HCT116 (cell line): ENCODE data around the gene SKIC3. TPM values are rescaled to one million over a fixed set of nuclear protein-coding genes. Genes with fewer than 3 reads are reported as not detected.

Experiments used
- ATAC-seq: fragments of 200-7000 bp; cut with Tn5 transposase; 2 replicates; pipeline ENCODE4 v1.9.1; 2020; ENCODE audit warnings: mild to moderate bottlenecking, moderate library complexity
- BruUV-seq: library from RNA; stranded (reverse); fragments of 400-500 nt; replicated peaks from 2 replicates; lab custom pipeline; 2021; lab: Mats Ljungman, UMichigan
- CTCF ChIA-PET: fragments of 300-600 bp; sonication (Branson Sonifier 250); formaldehyde crosslinking; loops from one replicate; lab custom pipeline; 2021; ENCODE audit warnings: antibody characterized with exemption; lab: Charles Lee
- POLR2A ChIA-PET: fragments of 300-600, 350-600 bp; sonication (Branson Sonifier 250); formaldehyde crosslinking; loops from one replicate; lab custom pipeline; 2021; ENCODE audit warnings: antibody characterized with exemption; lab: Charles Lee
- RAD21 ChIA-PET, 2 experiments: fragments of 300-600 bp; sonication (Branson Sonifier 250); formaldehyde crosslinking; loops; one replicate each; lab custom pipeline; 2023; ENCODE audit warnings: low total read pairs in 2 of 2; ENCODE audit not compliant: uncharacterized antibody in 2 of 2, unreplicated experiment in 2 of 2, low non-redundant PET in 1 of 2; lab: Charles Lee
- DNase-seq: peaks from one replicate; pipeline ENCODE4 v3.0.0-alpha.2; 2010; ENCODE audit warnings: low read depth, low spot score
- H2AFZ ChIP-seq: fragments of 200-600 bp; shearing (Covaris generic), sonication (generic); 2 replicates; pipeline ENCODE4 v1.6.1; 2017; ENCODE audit warnings: low read depth, mixed run types, mixed read lengths, antibody characterized with exemption, low read length; ENCODE audit not compliant: poor library complexity, severe bottlenecking
- H3K27ac ChIP-seq: 2 replicates; pipeline ENCODE4 v1.5.1; 2012; ENCODE audit warnings: low read depth, low read length
- H3K27me3 ChIP-seq: fragments of 200-600 bp; sonication (generic); 2 replicates; pipeline ENCODE4 v1.6.1; 2016; ENCODE audit warnings: mixed run types, low read length, mixed read lengths; ENCODE audit not compliant: insufficient read depth
- H3K36me3 ChIP-seq, 2 experiments: fragments of 200-500 bp in 1 of 2; fragments of 200-600 bp in 1 of 2; sonication (Bioruptor generic) in 1 of 2; sonication (generic) in 1 of 2; 2 replicates each; pipeline versions ENCODE4 v1.5.1 to v1.6.1; 2014 to 2016; ENCODE audit warnings: low read length in 2 of 2, inconsistent platforms in 1 of 2, mixed read lengths in 1 of 2, mixed run types in 1 of 2; ENCODE audit not compliant: insufficient read depth in 2 of 2, control insufficient read depth in 1 of 2
- H3K4me1 ChIP-seq, 2 experiments: fragments of 200-600 bp in 1 of 2; sonication (generic) in 1 of 2; 2 replicates each; pipeline versions ENCODE4 v1.5.1 to v1.6.1; 2012 to 2017; ENCODE audit warnings: low read length in 2 of 2, inconsistent platforms in 1 of 2, mild to moderate bottlenecking in 1 of 2, mixed read lengths in 1 of 2, mixed run types in 1 of 2, moderate library complexity in 1 of 2; ENCODE audit not compliant: insufficient read depth in 2 of 2, control insufficient read depth in 1 of 2
- H3K4me2 ChIP-seq: fragments of 200-600 bp; sonication (generic); 2 replicates; pipeline ENCODE4 v1.6.1; 2017; ENCODE audit warnings: mixed run types, low read length, mixed read lengths
- H3K4me3 ChIP-seq, 2 experiments: fragments of 200-600 bp in 1 of 2; sonication (generic) in 1 of 2; replicated peaks in 1 of 2; 2 replicates each; pipeline ENCODE4 v1.5.1; 2011 to 2016; ENCODE audit warnings: low read length in 2 of 2, control low read depth in 1 of 2, low read depth in 1 of 2, mild to moderate bottlenecking in 1 of 2, mixed read lengths in 1 of 2, mixed run types in 1 of 2
- H3K79me2 ChIP-seq: fragments of 200-600 bp; sonication (generic); 2 replicates; pipeline ENCODE4 v1.6.1; 2017; ENCODE audit warnings: mild to moderate bottlenecking, mixed run types, low read length, moderate library complexity, mixed read lengths; ENCODE audit not compliant: insufficient read depth
- H3K9ac ChIP-seq: fragments of 200-600 bp; sonication (generic); 2 replicates; pipeline ENCODE4 v1.6.1; 2016; ENCODE audit warnings: low read length, mixed read lengths
- H3K9me2 ChIP-seq: fragments of 200-600 bp; sonication (generic), shearing (Covaris generic); 2 replicates; pipeline ENCODE4 v1.6.1; 2017; ENCODE audit warnings: mixed run types, mild to moderate bottlenecking, moderate library complexity; ENCODE audit not compliant: insufficient read depth
- H3K9me3 ChIP-seq, 2 experiments: fragments of 200-500 bp in 1 of 2; fragments of 200-600 bp in 1 of 2; sonication (Bioruptor generic) in 1 of 2; sonication (generic) in 1 of 2; 2 replicates each; pipeline ENCODE4 v1.6.1; 2014 to 2017; ENCODE audit warnings: low read length in 2 of 2, mixed read lengths in 2 of 2, inconsistent platforms in 1 of 2, low read depth in 1 of 2, mild to moderate bottlenecking in 1 of 2, mixed run types in 1 of 2, moderate library complexity in 1 of 2; ENCODE audit not compliant: control insufficient read depth in 1 of 2, insufficient read depth in 1 of 2
- H4K20me1 ChIP-seq: fragments of 200-600 bp; sonication (generic), shearing (Covaris generic); 2 replicates; pipeline ENCODE4 v1.6.1; 2017; ENCODE audit warnings: mixed run types, mild to moderate bottlenecking, moderate library complexity; ENCODE audit not compliant: insufficient read depth
- CBX3 ChIP-seq: IDR thresholded peaks from 2 replicates; pipeline ENCODE4 v1.6.1; 2012; ENCODE audit warnings: low read depth
- CEBPB ChIP-seq: IDR thresholded peaks from 2 replicates; pipeline ENCODE4 v1.6.1; 2012; ENCODE audit warnings: low read depth
- EGR1 ChIP-seq: IDR thresholded peaks from 2 replicates; pipeline ENCODE4 v1.6.1; 2012; ENCODE audit warnings: low read depth
- EZH2 ChIP-seq: fragments of 200-600 bp; sonication (generic); IDR thresholded peaks from 2 replicates; pipeline ENCODE4 v1.6.1; 2017; ENCODE audit warnings: antibody characterized with exemption, mixed run types
- EZH2phosphoT487 ChIP-seq: fragments of 200-600 bp; IDR thresholded peaks from 2 replicates; pipeline ENCODE4 v1.6.1; 2018; ENCODE audit warnings: antibody characterized with exemption, borderline replicate concordance
- FOSL1 ChIP-seq: IDR thresholded peaks from 2 replicates; pipeline ENCODE4 v1.6.1; 2012; ENCODE audit warnings: low read depth
- MAX ChIP-seq: IDR thresholded peaks from 2 replicates; pipeline ENCODE4 v1.6.1; 2012
- POLR2AphosphoS5 ChIP-seq: IDR thresholded peaks from 2 replicates; pipeline ENCODE4 v1.6.1; 2011; ENCODE audit warnings: mild to moderate bottlenecking, low read depth, low read length, moderate library complexity
- RAD21 ChIP-seq: IDR thresholded peaks from 2 replicates; pipeline ENCODE4 v1.6.1; 2012; ENCODE audit warnings: low read depth, mild to moderate bottlenecking
- SIN3A ChIP-seq: IDR thresholded peaks from 2 replicates; pipeline ENCODE4 v1.6.1; 2012; ENCODE audit warnings: low read depth
- SP1 ChIP-seq: IDR thresholded peaks from 2 replicates; pipeline ENCODE4 v1.6.1; 2012; ENCODE audit warnings: low read depth
- SRF ChIP-seq: IDR thresholded peaks from 2 replicates; pipeline ENCODE4 v1.6.1; 2012; ENCODE audit warnings: low read depth
- TCF7L2 ChIP-seq: IDR thresholded peaks from 2 replicates; pipeline ENCODE4 v1.7.0; 2011; ENCODE audit warnings: borderline replicate concordance, inconsistent platforms; ENCODE audit not compliant: insufficient read depth, insufficient read length; ENCODE audit errors: extremely low read depth
- YY1 ChIP-seq: IDR thresholded peaks from 2 replicates; pipeline ENCODE4 v1.6.1; 2011; ENCODE audit warnings: low read length, low read depth, moderate library complexity, mild to moderate bottlenecking; ENCODE audit not compliant: insufficient replicate concordance; ENCODE audit errors: extremely low read depth
- ZFX ChIP-seq: fragments of 450-650 bp; IDR thresholded peaks from 2 replicates; pipeline ENCODE4 v1.6.1; 2017
- intact Hi-C: fragments of 100-400 bp; cut with micrococcal nuclease; formaldehyde crosslinking; loops from 2 replicates; pipeline ENCODE4 v1.10.0; 2022
- total RNA-seq: library from RNA; stranded (reverse); gene quantifications from one replicate; pipeline ENCODE4 v1.2.1, GENCODE V29; 2021; ENCODE audit not compliant: unreplicated experiment
- TF ChIP-seq, protein P1 (sequence below): IDR thresholded peaks from 2 replicates; pipeline ENCODE4 v1.6.1; 2012; ENCODE audit warnings: low read depth

Gene SKIC3
- total RNA-seq, 1 experiment from 2014 or later: 35.1 TPM

GRCh38 chr5:95530416-95530815 lies 24.4 kb downstream of the SKIC3 start (continued):
- TF ChIP-seq, protein P1, sequence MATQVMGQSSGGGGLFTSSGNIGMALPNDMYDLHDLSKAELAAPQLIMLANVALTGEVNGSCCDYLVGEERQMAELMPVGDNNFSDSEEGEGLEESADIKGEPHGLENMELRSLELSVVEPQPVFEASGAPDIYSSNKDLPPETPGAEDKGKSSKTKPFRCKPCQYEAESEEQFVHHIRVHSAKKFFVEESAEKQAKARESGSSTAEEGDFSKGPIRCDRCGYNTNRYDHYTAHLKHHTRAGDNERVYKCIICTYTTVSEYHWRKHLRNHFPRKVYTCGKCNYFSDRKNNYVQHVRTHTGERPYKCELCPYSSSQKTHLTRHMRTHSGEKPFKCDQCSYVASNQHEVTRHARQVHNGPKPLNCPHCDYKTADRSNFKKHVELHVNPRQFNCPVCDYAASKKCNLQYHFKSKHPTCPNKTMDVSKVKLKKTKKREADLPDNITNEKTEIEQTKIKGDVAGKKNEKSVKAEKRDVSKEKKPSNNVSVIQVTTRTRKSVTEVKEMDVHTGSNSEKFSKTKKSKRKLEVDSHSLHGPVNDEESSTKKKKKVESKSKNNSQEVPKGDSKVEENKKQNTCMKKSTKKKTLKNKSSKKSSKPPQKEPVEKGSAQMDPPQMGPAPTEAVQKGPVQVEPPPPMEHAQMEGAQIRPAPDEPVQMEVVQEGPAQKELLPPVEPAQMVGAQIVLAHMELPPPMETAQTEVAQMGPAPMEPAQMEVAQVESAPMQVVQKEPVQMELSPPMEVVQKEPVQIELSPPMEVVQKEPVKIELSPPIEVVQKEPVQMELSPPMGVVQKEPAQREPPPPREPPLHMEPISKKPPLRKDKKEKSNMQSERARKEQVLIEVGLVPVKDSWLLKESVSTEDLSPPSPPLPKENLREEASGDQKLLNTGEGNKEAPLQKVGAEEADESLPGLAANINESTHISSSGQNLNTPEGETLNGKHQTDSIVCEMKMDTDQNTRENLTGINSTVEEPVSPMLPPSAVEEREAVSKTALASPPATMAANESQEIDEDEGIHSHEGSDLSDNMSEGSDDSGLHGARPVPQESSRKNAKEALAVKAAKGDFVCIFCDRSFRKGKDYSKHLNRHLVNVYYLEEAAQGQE: no peak
- TF ChIP-seq SP1 (no peak), MAX (no peak)

DNA sequence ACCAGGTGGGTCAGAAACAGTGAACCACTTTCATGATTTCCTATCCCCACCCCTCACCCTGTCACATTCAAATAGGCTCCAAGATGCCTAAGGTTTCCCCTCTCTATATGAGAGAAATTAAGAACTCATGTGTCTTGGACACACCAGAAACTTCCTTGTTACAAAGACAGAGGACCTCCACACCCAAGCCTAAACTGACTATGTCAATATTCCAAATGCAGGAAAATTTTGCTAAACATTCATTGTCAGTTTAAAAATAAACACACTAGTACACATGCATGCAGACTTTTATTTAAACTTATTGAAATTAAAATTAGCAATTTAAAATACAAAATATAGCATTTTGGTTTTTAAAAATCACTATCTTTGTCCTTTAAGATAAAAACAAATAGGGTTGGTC lies 26.2 kb downstream of the SKIC3 start:
- 0 out of 2 replicates have a peak, but pooled peaks cover under 1% of the 10 kb centered on the region for H3K79me2 ChIP-seq
- H3K9ac ChIP-seq: no peak overlapping the region
- H3K4me1 ChIP-seq: no peaks in the 10 kb centered on the region
- no TSS peak for BruUV-seq
- RAD21 ChIA-PET: no interaction called here
- intact Hi-C loops: no loop called here
- no peak overlapping the region for H3K4me3 ChIP-seq
- H3K9me3 ChIP-seq: no peaks in the 10 kb centered on the region
- no peak for DNase-seq
- H3K9me2 ChIP-seq: no peaks in the 10 kb centered on the region
- no peak overlapping the region for H3K27ac ChIP-seq
- no peaks in the 10 kb centered on the region for H4K20me1 ChIP-seq
- CTCF ChIA-PET: no interaction called here
- TF ChIP-seq EGR1 (no peak), EZH2 (no peak), CBX3 (no peak), EZH2phosphoT487 (no peak), YY1 (no peak), SP1 (no peak), ZFX (no peak), SRF (no peak), TCF7L2 (no peak), MAX (no peak), RAD21 (no peak), SIN3A (no peak), POLR2AphosphoS5 (no peak), CEBPB (no peak), FOSL1 (no peak)
- TF ChIP-seq, protein P1: no peak
- TF ChIP-seq, all 23 proteins: peak for 0
- H3K27me3 ChIP-seq: no peaks in the 10 kb centered on the region
- peaks cover 6 to 8% of the 10 kb centered on the region in 2 experiments; a peak in 3 of 4 replicates for H3K36me3 ChIP-seq
- no peak overlapping the region for H2AFZ ChIP-seq
- no peak overlapping the region for H3K4me2 ChIP-seq
- POLR2A ChIA-PET: no interaction called here
- no peak for ATAC-seq
